ENCODE results near the gene POU2AF3.

Gene POU2AF3

GRCh38 chr11:111329306-111330204 lies 31.2 kb downstream of the POU2AF3 start:
- no peak for DNase-seq (ENCODE audit: low read depth)

GRCh38 chr11:111330234-111330893 lies 32.0 kb downstream of the POU2AF3 start:
- DNase-seq (ENCODE audit: low read depth), result no peak

- no peak for DNase-seq (ENCODE audit: low read depth)
Observed at GRCh38 chr11:111331711-111332479, 33.5 kb downstream of the POU2AF3 start.

- DNase-seq (ENCODE audit: low read depth), result no peak
Observed at GRCh38 chr11:111334532-111335502, 36.5 kb downstream of the POU2AF3 start.

- no peak for DNase-seq (ENCODE audit: low read depth)
Observed at GRCh38 chr11:111335549-111335948, 37.2 kb downstream of the POU2AF3 start.

GRCh38 chr11:111336062-111336461 lies 37.7 kb downstream of the POU2AF3 start:
- DNase-seq (ENCODE audit: low read depth), result no peak

GRCh38 chr11:111336582-111337256 lies 38.4 kb downstream of the POU2AF3 start:
- DNase-seq (ENCODE audit: low read depth), result no peak

GRCh38 chr11:111339758-111340388 lies 41.5 kb downstream of the POU2AF3 start:
- DNase-seq (ENCODE audit: low read depth), result no peak

GRCh38 chr11:111342329-111342728 lies 44.0 kb downstream of the POU2AF3 start:
- DNase-seq (ENCODE audit: low read depth), result no peak

- no peak for DNase-seq (ENCODE audit: low read depth)
Observed at GRCh38 chr11:111344032-111344431, 45.7 kb downstream of the POU2AF3 start.

- DNase-seq (ENCODE audit: low read depth), result no peak
Observed at GRCh38 chr11:111347002-111347722, 48.8 kb downstream of the POU2AF3 start.

- no peak for DNase-seq (ENCODE audit: low read depth)
Observed at GRCh38 chr11:111347723-111348115, 49.4 kb downstream of the POU2AF3 start.

GRCh38 chr11:111348147-111348546 lies 49.8 kb downstream of the POU2AF3 start:
- DNase-seq (ENCODE audit: low read depth), result no peak

- no peak for DNase-seq (ENCODE audit: low read depth)
Observed at GRCh38 chr11:111349191-111349695, 50.9 kb downstream of the POU2AF3 start.

- no peak for DNase-seq (ENCODE audit: low read depth)
Observed at GRCh38 chr11:111350811-111351210, 52.5 kb downstream of the POU2AF3 start.

GRCh38 chr11:111351374-111352055 lies 53.2 kb downstream of the POU2AF3 start:
- no peak for DNase-seq (ENCODE audit: low read depth)

- no peak for DNase-seq (ENCODE audit: low read depth)
Observed at GRCh38 chr11:111352231-111352746, 53.9 kb downstream of the POU2AF3 start.

- DNase-seq (ENCODE audit: low read depth), result no peak
Observed at GRCh38 chr11:111352935-111353710, 54.8 kb downstream of the POU2AF3 start.
